Left renal cortex interstitium (tissue), 4 donors: ENCODE results near the gene ELFN1. TPM values are rescaled to one million over a fixed set of nuclear protein-coding genes. Genes with fewer than 3 reads are reported as not detected.

Experiments used
- DNase-seq, 4 donors: peaks; one replicate each; pipeline ENCODE4 v3.0.0-alpha.2; 2013; ENCODE audit warnings: low read depth in 4 of 4, low spot score in 2 of 4, missing footprints in 1 of 4
- polyA plus RNA-seq, 4 donors: library from polyadenylated mRNA; unstranded; fragments of 120-200 nt; gene quantifications; one replicate each; pipeline ENCODE4 v1.2.1, GENCODE V29; 2013; ENCODE audit not compliant: insufficient read length in 4 of 4

ELFN1 gene
- polyA plus RNA-seq, 4 donors, result 11.7 to 22.0 (median 17.5) TPM

GRCh38 chr7:1692515-1693418 is 22.7 kb downstream of the ELFN1 start:
- no peak for DNase-seq

GRCh38 chr7:1693419-1693990 is 23.4 kb downstream of the ELFN1 start:
- no peak for DNase-seq

- DNase-seq, result peak in 1 of 4 donors; percentile 69
These were observed 24.0 kb downstream of the ELFN1 start for GRCh38 chr7:1693991-1694524.

- no peak for DNase-seq
These were observed 24.8 kb downstream of the ELFN1 start for GRCh38 chr7:1694611-1695511.

- DNase-seq, result no peak
These were observed 25.9 kb downstream of the ELFN1 start for GRCh38 chr7:1695800-1696454.

GRCh38 chr7:1696671-1697498 is 26.8 kb downstream of the ELFN1 start:
- no peak for DNase-seq

GRCh38 chr7:1697499-1698125 is 27.5 kb downstream of the ELFN1 start:
- DNase-seq, result no peak

GRCh38 chr7:1698201-1698600 is 28.1 kb downstream of the ELFN1 start:
- no peak for DNase-seq

- DNase-seq, result no peak
These were observed 28.9 kb downstream of the ELFN1 start for GRCh38 chr7:1698951-1699350.

- DNase-seq, result no peak
These were observed 30.0 kb downstream of the ELFN1 start for GRCh38 chr7:1700086-1700485.

- no peak for DNase-seq
These were observed 30.7 kb downstream of the ELFN1 start for GRCh38 chr7:1700536-1701333.

- DNase-seq, result no peak
These were observed 32.6 kb downstream of the ELFN1 start for GRCh38 chr7:1702652-1703051.

GRCh38 chr7:1703441-1703840 is 33.4 kb downstream of the ELFN1 start:
- DNase-seq, result no peak

- no peak for DNase-seq
These were observed 34.1 kb downstream of the ELFN1 start for GRCh38 chr7:1703871-1704810.

GRCh38 chr7:1704811-1705738 is 35.0 kb downstream of the ELFN1 start:
- DNase-seq, result no peak

GRCh38 chr7:1705856-1706255 is 35.8 kb downstream of the ELFN1 start:
- no peak for DNase-seq
